WTC11 (cell line): ENCODE results near the gene TLR4.

Experiments
- ATF6 ChIP-seq: sonication (generic); formaldehyde crosslinking; IDR thresholded peaks from 2 replicates; pipeline ENCODE4 v1.8.1; 2023; ENCODE audit warnings: mild to moderate bottlenecking, missing genetic modification reagents
- CTCF ChIP-seq: fragments of 200-600 bp; IDR thresholded peaks from 2 replicates; pipeline ENCODE4 v1.8.0; 2022; ENCODE audit warnings: antibody characterized with exemption
- ETV6 ChIP-seq: sonication (generic); formaldehyde crosslinking; IDR thresholded peaks from 2 replicates; pipeline ENCODE4 v1.8.1; 2022; ENCODE audit warnings: mild to moderate bottlenecking, missing genetic modification reagents
- FOXP1 ChIP-seq: sonication (generic); formaldehyde crosslinking; IDR thresholded peaks from 2 replicates; pipeline ENCODE4 v1.8.0; 2022; ENCODE audit warnings: missing genetic modification reagents, mild to moderate bottlenecking, moderate library complexity, borderline replicate concordance
- ZNF416 ChIP-seq: fragments of 250-450 bp; sonication (Bioruptor Pico); IDR thresholded peaks from 2 replicates; pipeline ENCODE4 v1.9.0; 2021; ENCODE audit warnings: mild to moderate bottlenecking, inconsistent platforms
- TF ChIP-seq, protein P1 (sequence below): sonication (generic); formaldehyde crosslinking; conservative IDR thresholded peaks from 2 replicates; pipeline ENCODE4 v1.8.1; 2022; ENCODE audit warnings: mild to moderate bottlenecking, missing genetic modification reagents
- TF ChIP-seq, protein P2 (sequence below): sonication (generic); formaldehyde crosslinking; IDR thresholded peaks from 2 replicates; pipeline ENCODE4 v1.8.0; 2022; ENCODE audit warnings: mild to moderate bottlenecking, missing genetic modification reagents

DNA sequence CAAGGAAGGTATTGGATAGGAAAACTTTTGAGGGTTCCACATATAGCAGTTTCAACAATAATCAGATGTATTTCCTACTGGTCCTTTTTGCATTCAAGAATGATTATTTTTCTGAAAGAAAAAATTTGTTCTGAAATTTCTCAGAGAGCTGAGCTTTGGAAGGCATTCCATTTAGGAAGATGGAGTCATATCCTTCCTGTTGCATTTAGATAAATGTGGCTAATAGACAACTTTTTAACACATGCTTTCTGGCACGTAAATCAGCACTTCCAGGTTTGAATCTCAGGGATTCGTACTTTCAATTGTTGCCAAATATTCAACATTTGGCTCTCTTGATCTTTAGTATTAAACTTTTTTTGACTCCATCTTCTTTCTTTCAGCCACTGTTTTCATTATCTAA is 24.8 kb upstream of the TLR4 start:
- TF ChIP-seq CTCF (no peak), ETV6 (CRISPR knock-in tag) (no peak), ATF6 (no peak), FOXP1 (CRISPR knock-in tag) (no peak), ZNF416 (CRISPR knock-in tag) (no peak)
- TF ChIP-seq, protein P1, sequence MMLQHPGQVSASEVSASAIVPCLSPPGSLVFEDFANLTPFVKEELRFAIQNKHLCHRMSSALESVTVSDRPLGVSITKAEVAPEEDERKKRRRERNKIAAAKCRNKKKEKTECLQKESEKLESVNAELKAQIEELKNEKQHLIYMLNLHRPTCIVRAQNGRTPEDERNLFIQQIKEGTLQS (CRISPR knock-in tag) = no peak
- TF ChIP-seq, protein P2, sequence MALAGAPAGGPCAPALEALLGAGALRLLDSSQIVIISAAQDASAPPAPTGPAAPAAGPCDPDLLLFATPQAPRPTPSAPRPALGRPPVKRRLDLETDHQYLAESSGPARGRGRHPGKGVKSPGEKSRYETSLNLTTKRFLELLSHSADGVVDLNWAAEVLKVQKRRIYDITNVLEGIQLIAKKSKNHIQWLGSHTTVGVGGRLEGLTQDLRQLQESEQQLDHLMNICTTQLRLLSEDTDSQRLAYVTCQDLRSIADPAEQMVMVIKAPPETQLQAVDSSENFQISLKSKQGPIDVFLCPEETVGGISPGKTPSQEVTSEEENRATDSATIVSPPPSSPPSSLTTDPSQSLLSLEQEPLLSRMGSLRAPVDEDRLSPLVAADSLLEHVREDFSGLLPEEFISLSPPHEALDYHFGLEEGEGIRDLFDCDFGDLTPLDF (CRISPR knock-in tag) = no peak
